ELF-1 (cell line): Measurements from ENCODE around the gene NEDD4L.
"Not testable (repeated sequence)": the region's sequence is repeated elsewhere in the genome, so short reads cannot be mapped to it uniquely, and the experiment has no call there.

ENCODE experiments used
- DNase-seq: peaks from one replicate; pipeline ENCODE4 v3.0.0-alpha.2; 2016; ENCODE audit warnings: low read depth, low spot score

Gene NEDD4L

GRCh38 chr18:58043491-58044369 is at the start of gene NEDD4L:
TSS of gene NEDD4L (plus strand) at chr18:58044226. CDS start at chr18:58044661, 435 bp downstream.
- DNase-seq = peak; percentile 90

GRCh38 chr18:57995331-57995730 is 48.7 kb upstream of the NEDD4L start:
- DNase-seq = no peak

- not testable (repeated sequence) for DNase-seq
Measured at GRCh38 chr18:57996894-57997293, 47.1 kb upstream of the NEDD4L start.

DNA sequence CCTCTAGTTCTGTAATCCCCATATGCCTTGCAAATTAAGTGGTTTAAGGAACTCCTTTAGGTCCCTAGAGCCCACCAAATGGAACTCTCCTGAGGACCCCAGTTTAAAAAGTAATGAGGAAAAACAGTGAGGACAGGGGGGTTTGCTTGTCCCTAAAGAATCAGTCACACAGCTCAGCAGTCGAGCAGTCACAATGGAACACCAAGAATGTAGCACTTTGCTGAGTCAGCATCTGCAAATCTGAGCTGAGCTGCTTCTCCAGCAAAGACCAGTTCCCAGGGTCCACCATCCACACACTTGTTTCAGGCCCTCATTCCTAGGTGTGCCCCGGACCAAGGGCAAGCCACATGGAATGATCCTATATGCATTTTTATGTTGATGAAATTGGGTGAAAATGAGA is 46.2 kb upstream of the NEDD4L start:
- DNase-seq = peak; percentile 42

DNA sequence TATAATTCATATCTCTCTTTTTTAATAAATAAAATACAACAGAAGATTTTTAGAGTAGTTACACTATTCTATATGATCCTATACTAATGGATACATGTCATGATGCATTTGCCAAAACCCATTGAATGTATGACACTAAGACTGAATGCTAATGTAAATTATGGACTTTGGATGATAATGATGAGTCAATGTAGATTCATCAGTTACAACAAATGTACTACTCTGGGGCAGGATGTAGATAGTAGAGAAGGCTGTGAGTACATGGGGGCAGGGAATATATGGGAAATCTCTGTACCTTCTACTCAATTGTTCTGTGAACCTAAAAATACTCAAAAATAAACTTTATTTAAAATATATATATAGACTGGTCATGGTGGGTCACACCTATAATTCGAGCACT is 45.6 kb upstream of the NEDD4L start:
- DNase-seq = no peak

DNA sequence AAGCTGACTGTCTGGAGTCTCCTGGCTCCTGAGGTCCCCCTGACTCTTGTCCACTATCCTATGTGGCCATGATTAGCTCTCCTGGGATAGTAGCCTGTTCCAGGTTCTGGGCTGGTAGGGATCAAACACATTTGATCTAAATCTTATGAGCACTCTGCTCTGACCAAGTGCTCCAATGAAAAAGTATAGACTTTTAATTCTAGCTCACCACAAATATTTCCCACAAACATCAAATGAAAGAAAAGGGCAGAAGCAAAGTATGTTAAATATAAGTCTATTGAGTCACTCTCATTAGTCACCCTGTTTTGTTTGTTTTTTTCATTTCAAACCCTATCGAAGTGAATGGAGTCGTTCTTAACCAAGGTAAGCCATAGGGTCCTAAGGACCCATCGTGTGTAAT is 39.7 kb upstream of the NEDD4L start:
- no peak for DNase-seq

DNA sequence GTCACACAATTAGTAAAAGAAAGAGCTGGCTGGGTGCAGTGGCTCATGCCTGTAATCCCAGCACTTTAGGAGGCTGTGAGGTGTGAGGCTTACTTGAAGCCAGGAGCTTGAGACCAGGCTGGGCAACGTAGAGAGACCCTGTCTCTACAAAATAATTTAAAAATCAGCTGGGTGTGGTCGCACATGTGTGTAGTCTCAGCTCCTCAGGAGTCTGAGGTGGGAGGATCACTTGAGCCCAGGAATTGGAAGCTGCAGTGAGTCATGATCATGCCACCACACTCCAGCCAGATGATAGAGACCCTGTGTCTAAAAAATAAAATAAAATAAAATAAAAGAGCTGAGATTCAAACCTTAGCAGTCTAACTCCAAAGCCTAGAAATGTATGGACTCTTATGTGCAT is 39.0 kb upstream of the NEDD4L start:
- DNase-seq = no peak

GRCh38 chr18:58005885-58006523 is 38.0 kb upstream of the NEDD4L start:
- no peak for DNase-seq

DNA sequence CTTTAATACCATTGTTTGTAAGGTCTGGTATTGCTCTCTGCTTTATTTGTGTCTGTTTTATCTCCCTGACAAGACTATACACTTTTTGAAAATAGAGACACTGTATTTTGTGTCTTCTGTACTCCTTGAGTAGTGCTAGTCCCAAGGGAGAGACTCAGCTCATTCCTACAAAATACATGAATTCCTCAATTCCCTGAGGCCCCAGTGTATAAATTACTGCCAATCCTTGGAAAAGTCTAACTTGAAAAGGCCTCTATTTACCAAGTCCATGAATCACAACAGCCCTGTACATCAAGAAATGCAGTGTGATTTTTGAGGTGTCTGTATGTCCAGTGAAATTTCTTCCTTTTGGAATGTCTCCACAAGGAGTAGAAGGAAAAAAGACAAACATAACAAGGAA is 34.9 kb upstream of the NEDD4L start:
- no peak for DNase-seq

DNA sequence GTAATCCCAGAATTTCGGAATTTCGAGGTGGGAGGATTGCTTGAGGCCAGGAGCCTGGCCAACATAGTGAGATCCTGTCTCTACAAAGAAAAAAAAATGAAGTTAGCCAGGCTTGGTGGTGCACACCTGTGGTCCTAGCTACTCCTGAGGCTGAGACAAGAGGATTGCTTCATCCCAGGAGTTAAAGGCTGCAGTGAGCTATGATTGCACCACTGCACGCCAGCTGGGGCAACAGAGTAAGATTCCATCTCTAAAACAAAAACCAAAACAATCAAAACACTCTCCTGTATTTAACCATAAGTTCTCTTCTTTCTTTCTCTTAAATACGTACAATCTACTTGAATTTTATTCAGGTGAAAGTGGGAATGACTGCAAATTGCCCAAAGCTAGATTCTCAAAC is 33.8 kb upstream of the NEDD4L start:
- no peak for DNase-seq

DNA sequence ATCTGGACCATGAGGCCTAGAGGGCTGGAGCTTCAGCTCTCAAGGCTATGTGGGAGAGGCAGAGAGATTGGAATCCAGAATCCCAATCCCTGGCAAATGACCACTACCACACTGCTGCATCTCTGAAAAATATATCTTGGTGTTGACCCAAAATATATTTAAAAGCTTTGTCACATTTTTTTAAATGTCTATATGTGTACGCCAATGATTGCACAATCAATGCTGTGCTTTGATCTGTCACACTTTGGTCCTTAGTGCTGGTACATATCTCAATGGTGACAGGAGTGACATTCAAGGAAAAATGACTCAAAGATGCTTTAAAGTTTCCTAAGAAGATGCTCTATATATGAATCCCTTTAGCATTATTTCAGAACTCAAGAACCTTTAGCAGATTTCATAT is 31.7 kb upstream of the NEDD4L start:
- no peak for DNase-seq

DNA sequence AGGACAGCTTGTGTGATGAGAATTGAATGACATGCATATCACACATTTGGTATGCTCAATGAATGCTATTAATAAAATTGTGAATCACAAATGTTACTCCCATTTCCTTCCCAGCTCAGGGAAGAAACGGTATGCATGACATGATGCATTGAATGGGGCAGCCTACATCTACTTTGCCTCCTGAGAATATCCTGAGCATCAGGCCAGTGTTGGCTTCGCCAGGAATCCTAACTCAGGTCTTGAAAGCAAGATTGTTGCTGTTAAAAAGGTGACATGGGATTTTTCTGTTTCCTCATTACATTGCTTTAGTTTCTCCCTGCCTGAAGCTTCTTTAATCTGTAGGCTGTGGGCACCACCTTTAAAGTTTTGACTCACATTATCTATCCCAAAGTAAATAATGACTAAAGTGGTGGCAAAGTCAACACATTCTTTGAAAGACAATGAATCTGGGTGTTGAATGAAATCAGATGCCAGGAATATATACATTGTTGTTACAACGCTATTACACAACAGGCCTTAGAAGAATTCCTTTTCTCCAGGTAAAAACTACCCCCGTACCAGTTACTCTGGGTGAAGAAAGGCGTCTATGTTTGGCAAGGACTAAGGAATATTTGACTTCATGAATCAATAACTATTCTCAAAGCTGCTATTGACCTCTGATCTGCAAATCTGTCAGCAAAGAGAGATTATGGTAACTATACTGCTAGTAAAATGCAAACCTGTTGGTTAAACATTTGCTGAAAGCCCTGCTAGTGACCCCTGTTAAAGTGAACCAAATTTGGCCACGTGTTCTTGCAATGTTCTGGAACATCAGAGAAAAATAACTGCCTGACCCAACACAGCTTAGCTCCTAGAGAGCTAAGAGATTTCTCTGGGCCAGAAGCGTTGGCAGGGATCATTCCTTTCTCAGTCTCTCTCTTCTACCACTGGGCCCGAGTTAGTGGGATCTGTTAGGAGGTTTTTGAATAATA is 30.5 kb upstream of the NEDD4L start:
- DNase-seq = no peak

GRCh38 chr18:58015065-58015780 is 28.8 kb upstream of the NEDD4L start:
- DNase-seq = no peak

- no peak for DNase-seq
Measured at GRCh38 chr18:58017267-58017666, 26.8 kb upstream of the NEDD4L start.

GRCh38 chr18:58020567-58021107 is 23.4 kb upstream of the NEDD4L start:
- DNase-seq = no peak

GRCh38 chr18:58021504-58021903 is 22.5 kb upstream of the NEDD4L start:
- DNase-seq = no peak

- no peak for DNase-seq
Measured at GRCh38 chr18:58023108-58023507, 20.9 kb upstream of the NEDD4L start.

- DNase-seq = no peak
Measured at GRCh38 chr18:58024139-58024538, 19.9 kb upstream of the NEDD4L start.

DNA sequence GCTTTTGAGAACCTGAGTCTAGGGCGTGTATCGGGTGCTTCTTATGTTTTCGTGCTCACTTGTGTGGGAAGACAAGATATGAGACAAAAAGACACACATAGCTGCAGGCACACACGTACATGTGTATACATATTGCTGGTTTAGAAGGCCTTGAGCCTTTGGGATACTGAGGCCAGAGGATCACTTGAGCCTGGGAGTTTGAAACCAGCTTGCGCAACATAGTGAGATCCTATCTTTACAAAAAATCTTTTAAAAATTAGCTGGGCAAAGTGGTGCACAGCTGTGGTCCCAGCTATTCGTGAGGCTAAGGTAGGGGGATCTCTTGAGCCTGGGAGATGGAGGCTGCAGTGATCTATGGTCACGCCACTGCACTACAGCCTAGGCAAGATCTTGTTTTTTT is 18.8 kb upstream of the NEDD4L start:
- DNase-seq = no peak

DNA sequence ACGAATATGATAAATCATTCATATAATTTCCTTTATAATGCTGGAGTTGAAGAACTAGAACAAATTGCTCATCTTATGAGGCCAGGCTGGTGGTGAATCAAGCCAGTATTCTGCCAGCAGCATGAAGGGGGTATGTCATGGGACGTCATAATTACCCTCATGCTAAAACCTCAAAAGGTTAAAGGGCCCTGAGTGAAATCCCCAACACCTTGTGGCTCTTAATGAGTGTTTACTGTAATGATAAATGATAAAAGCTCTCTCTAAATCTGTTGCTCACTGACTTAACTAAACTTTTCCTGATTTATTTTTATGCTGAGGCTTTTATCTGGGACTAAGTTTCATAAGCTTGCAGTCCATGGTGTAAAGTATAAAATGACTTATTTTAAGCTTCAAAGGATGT is 18.3 kb upstream of the NEDD4L start:
- DNase-seq = no peak

DNA sequence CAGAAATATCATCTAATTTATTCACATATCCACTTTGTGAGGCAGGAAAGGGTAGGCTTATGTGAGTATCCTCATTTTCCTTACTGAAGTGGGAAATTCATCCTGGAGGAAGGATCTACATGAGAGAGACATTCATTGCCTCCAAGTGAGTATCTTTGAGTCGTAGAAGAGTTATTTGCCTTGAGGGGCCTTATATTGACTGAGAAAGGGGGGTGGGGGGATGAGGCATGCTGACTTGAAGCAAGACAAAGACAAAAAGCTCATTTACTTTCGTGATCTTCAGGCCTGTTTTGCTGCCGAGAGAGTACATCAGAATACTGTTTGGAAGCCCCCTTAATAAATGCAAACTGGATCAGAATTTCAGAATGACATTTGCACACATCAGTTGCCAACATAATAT is 17.6 kb upstream of the NEDD4L start:
- peak; percentile 35 for DNase-seq
